Endothelial cell of umbilical vein (primary cell): Measurements from ENCODE around the gene CRCP. TPM values are rescaled to one million over a fixed set of nuclear protein-coding genes. Genes with fewer than 3 reads are reported as not detected.
"Not testable (repeated sequence)": the region's sequence is repeated elsewhere in the genome, so short reads cannot be mapped to it uniquely, and the experiment has no call there.

Experiments used
- BruUV-seq: library from RNA; stranded (reverse); fragments of 400-500 nt; replicated peaks from 2 replicates; lab custom pipeline; 2021; lab: Mats Ljungman, UMichigan
- CTCF ChIA-PET: fragments of 300-600, 350-600 bp; sonication (Branson Sonifier 250); formaldehyde crosslinking; loops from one replicate; lab custom pipeline; 2021; ENCODE audit warnings: antibody characterized with exemption, inconsistent platforms; lab: Charles Lee
- POLR2A ChIA-PET: fragments of 300-600, 350-600 bp; sonication (Branson Sonifier 250); formaldehyde crosslinking; loops from one replicate; lab custom pipeline; 2021; ENCODE audit warnings: antibody characterized with exemption, inconsistent platforms; lab: Charles Lee
- DNase-seq: peaks from one replicate; pipeline ENCODE4 v3.0.0-alpha.2; 2011; ENCODE audit warnings: low read depth, low spot score
- FAIRE-seq: peaks from 2 replicates; lab custom pipeline; 2011; peaks lifted over from hg19 to GRCh38; lab: Jason Lieb, UNC
- H2AFZ ChIP-seq: 2 replicates; pipeline ENCODE4 v1.6.0; 2012; ENCODE audit warnings: low read depth, low read length, control low read depth, inconsistent platforms
- H3K27ac ChIP-seq: 2 replicates; pipeline ENCODE4 v1.5.1; 2011; ENCODE audit warnings: low read depth, mild to moderate bottlenecking, control low read depth, low read length, moderate library complexity; ENCODE audit not compliant: insufficient read depth
- H3K27me3 ChIP-seq, 2 experiments: 2 replicates each; pipeline versions ENCODE4 v1.6.0 to v1.6.1; 2011; ENCODE audit warnings: low read length in 2 of 2, mixed read lengths in 1 of 2; ENCODE audit not compliant: control insufficient read depth in 2 of 2, insufficient read depth in 2 of 2
- H3K36me3 ChIP-seq, 2 experiments: 2 replicates in 1 of 2; 3 replicates in 1 of 2; pipeline ENCODE4 v1.5.1; 2011; ENCODE audit warnings: low read length in 2 of 2, mild to moderate bottlenecking in 1 of 2, moderate library complexity in 1 of 2; ENCODE audit not compliant: control insufficient read depth in 2 of 2, insufficient read depth in 2 of 2; ENCODE audit errors: extremely low read depth in 1 of 2
- H3K4me1 ChIP-seq: 3 replicates; pipeline ENCODE4 v1.5.1; 2011; ENCODE audit warnings: mild to moderate bottlenecking, low read length; ENCODE audit not compliant: control insufficient read depth, insufficient read depth; ENCODE audit errors: extremely low read depth
- H3K4me2 ChIP-seq: 2 replicates; pipeline ENCODE4 v1.6.1; 2011; ENCODE audit warnings: low read length, control low read depth, mixed read lengths; ENCODE audit not compliant: insufficient read depth
- H3K4me3 ChIP-seq, 3 experiments: fragments of 200-600 bp in 1 of 3; sonication (generic), shearing (Covaris generic) in 1 of 3; replicated peaks in 1 of 3; 2 replicates each; pipeline ENCODE4 v1.5.1; 2011 to 2016; ENCODE audit warnings: control low read depth in 3 of 3, low read length in 3 of 3, mild to moderate bottlenecking in 2 of 3, inconsistent platforms in 1 of 3, low read depth in 1 of 3, moderate library complexity in 1 of 3; ENCODE audit not compliant: insufficient read depth in 1 of 3
- H3K79me2 ChIP-seq: 2 replicates; pipeline ENCODE4 v1.6.0; 2012; ENCODE audit warnings: low read length, inconsistent platforms; ENCODE audit not compliant: control insufficient read depth, insufficient read depth
- H3K9ac ChIP-seq: replicated peaks from 2 replicates; pipeline ENCODE3; 2011; ENCODE audit warnings: low read length, control low read depth; ENCODE audit not compliant: insufficient read depth; ENCODE audit errors: extremely low read depth
- H3K9me1 ChIP-seq: replicated peaks from 3 replicates; pipeline ENCODE4 v1.6.0; 2011; ENCODE audit warnings: mild to moderate bottlenecking, low read length; ENCODE audit not compliant: control insufficient read depth, insufficient read depth; ENCODE audit errors: extremely low read depth
- H3K9me3 ChIP-seq: replicated peaks from 2 replicates; pipeline ENCODE4 v1.5.1; 2012; ENCODE audit warnings: low read length, inconsistent platforms; ENCODE audit not compliant: control insufficient read depth, insufficient read depth
- H4K20me1 ChIP-seq: replicated peaks from 2 replicates; pipeline ENCODE3; 2011; ENCODE audit warnings: mild to moderate bottlenecking, low read length; ENCODE audit not compliant: control insufficient read depth, insufficient read depth; ENCODE audit errors: extremely low read depth
- CTCF ChIP-seq, 2 donors: IDR thresholded peaks; 1 replicate in 1 of 2; 2 replicates in 1 of 2; pipeline ENCODE4 v1.5.1; 2011; ENCODE audit warnings: low read length in 2 of 2, mild to moderate bottlenecking in 2 of 2, moderate library complexity in 2 of 2, control low read depth in 1 of 2, inconsistent platforms in 1 of 2, low read depth in 1 of 2; ENCODE audit not compliant: insufficient read depth in 1 of 2; ENCODE audit errors: extremely low read depth in 1 of 2
- EZH2 ChIP-seq: IDR thresholded peaks from 2 replicates; pipeline ENCODE4 v1.6.1; 2012; ENCODE audit warnings: borderline replicate concordance, low read depth, mild to moderate bottlenecking, moderate library complexity, low read length, inconsistent platforms; ENCODE audit not compliant: severe bottlenecking
- FOS ChIP-seq: IDR thresholded peaks from 2 replicates; pipeline ENCODE4 v1.6.1; 2011; ENCODE audit warnings: mild to moderate bottlenecking, low read length, moderate library complexity, borderline replicate concordance; ENCODE audit not compliant: insufficient read depth
- GATA2 ChIP-seq: IDR thresholded peaks from 2 replicates; pipeline ENCODE4 v1.7.0; 2011; ENCODE audit warnings: low read depth, mild to moderate bottlenecking, moderate library complexity, mixed read lengths, low read length; ENCODE audit not compliant: insufficient read length, insufficient read depth
- JUN ChIP-seq: IDR thresholded peaks from 2 replicates; pipeline ENCODE4 v1.6.1; 2011; ENCODE audit warnings: borderline replicate concordance, low read depth; ENCODE audit not compliant: insufficient read length, insufficient read depth
- MAX ChIP-seq: IDR thresholded peaks from 2 replicates; pipeline ENCODE4 v1.6.1; 2011; ENCODE audit not compliant: insufficient read depth, insufficient read length
- MYC ChIP-seq: IDR thresholded peaks from one replicate; pipeline ENCODE4 v1.6.1; 2011; ENCODE audit warnings: mild to moderate bottlenecking, low read depth, low read length
- POLR2A ChIP-seq: IDR thresholded peaks from 2 replicates; pipeline ENCODE4 v1.6.1; 2012; ENCODE audit warnings: low read depth, mild to moderate bottlenecking, control low read depth, low read length
- POLR2AphosphoS5 ChIP-seq: IDR thresholded peaks from 2 replicates; pipeline ENCODE4 v1.6.1; 2012; ENCODE audit warnings: low read depth, mild to moderate bottlenecking, control low read depth, low read length, moderate library complexity; ENCODE audit not compliant: insufficient read depth
- dilution Hi-C: fragments of 300-500 bp; cut with MboI; formaldehyde crosslinking; loops from one replicate; pipeline ENCODE4 v1.15.0; 2019; ENCODE audit warnings: low sequenced_read_pairs; ENCODE audit not compliant: extremely low pct_ligation_motif_present
- intact Hi-C: fragments of 100-400 bp; cut with micrococcal nuclease; formaldehyde crosslinking; loops from one replicate; pipeline ENCODE4 v1.10.0; 2022
- polyA plus RNA-seq, 4 experiments: library from polyadenylated mRNA; depleted of rRNA in 3 of 4; stranded (reverse) in 3 of 4; unstranded in 1 of 4; fragments of >200 nt; gene quantifications; 2 replicates each; pipeline versions ENCODE4 v1.2.1 to v1.2.3, GENCODE V29; 2011 to 2012; ENCODE audit warnings: missing spikeins in 1 of 4
- total RNA-seq: library from RNA; stranded (reverse); gene quantifications from 2 replicates; pipeline ENCODE4 v1.2.3, GENCODE V29; 2021

Gene CRCP
- total and polyA plus RNA-seq, 2 donors (not counting 3 experiments of a cell fraction or from before 2014, with no cell fraction given): 14.2 to 29.7 TPM

GRCh38 chr7:66105263-66105748, 9.3 kb upstream of the CRCP start:
- POLR2A ChIA-PET: interaction anchor here (0.6 kb wide), 1 partner anchor 61 kb away, joined by 3 read pairs; no protein-coding TSS in a partner anchor
- no TSS peak for BruUV-seq
- dilution Hi-C loops (no loop called here), intact Hi-C loops (no loop called here)
- DNase-seq (no peak), FAIRE-seq (no peak)
- CTCF ChIA-PET: no interaction called here
- H3K27ac ChIP-seq: no peak overlapping the region
- H3K9me3 ChIP-seq: no peaks in the 10 kb centered on the region
- H3K4me1 ChIP-seq: peaks cover 13% of the 10 kb centered on the region
- no peak for TF ChIP-seq POLR2A
- TF ChIP-seq POLR2AphosphoS5: no peak
- no peak for TF ChIP-seq JUN
- TF ChIP-seq CTCF (IDR thresholded peaks at IDR 0.05; ENCODE audit: extremely low read depth in 1 of 2, insufficient read depth in 1 of 2, low read depth in 1 of 2, low read length in 2 of 2): no peak
- TF ChIP-seq EZH2: no peak
- TF ChIP-seq GATA2: no peak
- TF ChIP-seq FOS: no peak
- TF ChIP-seq MYC: no peak
- no peak for TF ChIP-seq MAX
- H3K9ac ChIP-seq: no peak overlapping the region
- H4K20me1 ChIP-seq: no peaks in the 10 kb centered on the region
- no peaks in the 10 kb centered on the region for H3K79me2 ChIP-seq
- H2AFZ ChIP-seq: no peak overlapping the region
- H3K36me3 ChIP-seq: no peaks in the 10 kb centered on the region
- no peak overlapping the region for H3K4me3 ChIP-seq
- H3K4me2 ChIP-seq: no peak overlapping the region
- H3K9me1 ChIP-seq: no peaks in the 10 kb centered on the region
- no peaks in the 10 kb centered on the region for H3K27me3 ChIP-seq

- intact Hi-C loops, FAIRE-seq, POLR2A ChIA-PET: not testable (repeated sequence)
Measured at GRCh38 chr7:66108410-66108809, 6.2 kb upstream of the CRCP start.

More at GRCh38 chr7:66108410-66108809, 6.2 kb upstream of the CRCP start:
- H4K20me1 ChIP-seq, dilution Hi-C loops, H3K9me1 ChIP-seq, DNase-seq, H3K4me3 ChIP-seq, H3K4me2 ChIP-seq, H3K36me3 ChIP-seq, H3K9me3 ChIP-seq, H3K9ac ChIP-seq, H3K27ac ChIP-seq, H2AFZ ChIP-seq, H3K79me2 ChIP-seq, BruUV-seq, H3K27me3 ChIP-seq: not testable (repeated sequence)
- peaks cover 13% of the 10 kb centered on the region for H3K4me1 ChIP-seq
- CTCF ChIA-PET: interaction anchor here (0.6 kb wide), 1 partner anchor 36 kb away, joined by 3 read pairs; no protein-coding TSS in a partner anchor
